Subcutaneous adipose tissue (tissue), 4 donors: ENCODE data around the gene PHF20. TPM values are rescaled to one million over a fixed set of nuclear protein-coding genes. Genes with fewer than 3 reads are reported as not detected.

ENCODE experiments used
- total RNA-seq, 4 donors: library from RNA; depleted of rRNA; stranded (reverse); fragments of >200 nt; gene quantifications; one replicate each; pipeline ENCODE4 v1.1.0, GENCODE V29; 2016
- TF ChIP-seq, protein P1 (sequence below): fragments of 450-650 bp; IDR thresholded peaks from one replicate; pipeline ENCODE4 v1.5.1; 2016; ENCODE audit warnings: low read depth, mild to moderate bottlenecking, control low read depth, antibody characterized with exemption, moderate library complexity

PHF20 gene
- total RNA-seq, 4 donors from 2014 or later = 35.5 to 61.6 (median 44.5) TPM

DNA sequence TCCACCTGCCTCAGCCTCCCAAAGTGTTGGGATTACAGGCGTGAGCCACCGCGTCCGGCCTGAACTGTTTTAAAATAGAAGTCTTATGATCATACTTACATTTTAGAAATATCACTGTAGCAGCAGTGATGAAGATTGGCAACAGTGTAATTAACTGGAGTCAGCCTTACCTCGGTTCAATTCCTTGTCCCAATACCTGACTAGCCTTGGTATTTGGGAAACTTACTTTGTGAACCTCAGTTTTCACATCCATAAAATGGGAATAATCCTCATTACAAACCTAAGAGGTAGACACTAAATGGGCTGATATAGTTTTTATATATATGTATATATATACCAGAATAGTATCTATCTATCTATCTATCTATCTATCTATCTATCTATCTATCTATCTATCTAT lies 19.3 kb downstream of the PHF20 start:
- TF ChIP-seq, protein P1, sequence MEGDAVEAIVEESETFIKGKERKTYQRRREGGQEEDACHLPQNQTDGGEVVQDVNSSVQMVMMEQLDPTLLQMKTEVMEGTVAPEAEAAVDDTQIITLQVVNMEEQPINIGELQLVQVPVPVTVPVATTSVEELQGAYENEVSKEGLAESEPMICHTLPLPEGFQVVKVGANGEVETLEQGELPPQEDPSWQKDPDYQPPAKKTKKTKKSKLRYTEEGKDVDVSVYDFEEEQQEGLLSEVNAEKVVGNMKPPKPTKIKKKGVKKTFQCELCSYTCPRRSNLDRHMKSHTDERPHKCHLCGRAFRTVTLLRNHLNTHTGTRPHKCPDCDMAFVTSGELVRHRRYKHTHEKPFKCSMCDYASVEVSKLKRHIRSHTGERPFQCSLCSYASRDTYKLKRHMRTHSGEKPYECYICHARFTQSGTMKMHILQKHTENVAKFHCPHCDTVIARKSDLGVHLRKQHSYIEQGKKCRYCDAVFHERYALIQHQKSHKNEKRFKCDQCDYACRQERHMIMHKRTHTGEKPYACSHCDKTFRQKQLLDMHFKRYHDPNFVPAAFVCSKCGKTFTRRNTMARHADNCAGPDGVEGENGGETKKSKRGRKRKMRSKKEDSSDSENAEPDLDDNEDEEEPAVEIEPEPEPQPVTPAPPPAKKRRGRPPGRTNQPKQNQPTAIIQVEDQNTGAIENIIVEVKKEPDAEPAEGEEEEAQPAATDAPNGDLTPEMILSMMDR = no peak

DNA sequence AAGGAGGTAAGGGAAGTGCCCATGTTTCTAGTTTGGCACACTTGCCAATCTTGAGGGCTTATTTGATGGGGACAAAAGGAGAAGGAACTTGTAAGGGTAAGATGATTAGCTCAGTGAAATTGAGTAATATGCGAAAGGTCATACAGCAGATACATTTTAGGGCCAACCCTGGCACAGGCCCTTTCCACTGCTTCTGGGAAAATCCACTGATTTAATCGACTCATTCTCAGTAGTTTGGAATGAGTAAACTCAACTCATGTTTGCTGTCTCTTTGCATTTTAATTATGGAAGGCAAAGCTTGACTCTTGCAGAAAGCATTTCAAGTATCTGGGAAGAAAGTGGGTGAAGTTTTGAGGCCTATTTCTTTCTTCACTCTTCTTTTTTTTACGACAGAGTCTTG lies 20.0 kb downstream of the PHF20 start:
- TF ChIP-seq, protein P1 = no peak

DNA sequence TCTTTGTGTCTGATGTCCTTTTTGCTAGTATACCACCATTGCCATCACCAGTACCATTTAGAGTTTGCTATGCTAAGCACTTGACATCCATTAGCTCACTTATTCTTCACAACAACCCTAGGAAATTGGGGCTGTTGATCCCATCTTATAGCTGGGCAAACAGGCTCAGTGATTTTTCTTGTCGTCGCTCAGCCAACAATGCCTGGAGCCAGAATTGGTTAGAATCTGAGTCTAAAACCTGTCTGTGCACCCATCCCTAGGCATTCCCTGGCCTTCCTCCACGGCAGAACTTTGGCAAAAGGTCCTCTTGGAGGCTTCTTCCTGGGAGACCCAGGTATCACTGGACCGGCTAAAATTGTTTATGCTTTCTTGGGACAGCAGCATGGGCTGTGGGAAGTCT lies 20.9 kb downstream of the PHF20 start:
- TF ChIP-seq, protein P1 = no peak

DNA sequence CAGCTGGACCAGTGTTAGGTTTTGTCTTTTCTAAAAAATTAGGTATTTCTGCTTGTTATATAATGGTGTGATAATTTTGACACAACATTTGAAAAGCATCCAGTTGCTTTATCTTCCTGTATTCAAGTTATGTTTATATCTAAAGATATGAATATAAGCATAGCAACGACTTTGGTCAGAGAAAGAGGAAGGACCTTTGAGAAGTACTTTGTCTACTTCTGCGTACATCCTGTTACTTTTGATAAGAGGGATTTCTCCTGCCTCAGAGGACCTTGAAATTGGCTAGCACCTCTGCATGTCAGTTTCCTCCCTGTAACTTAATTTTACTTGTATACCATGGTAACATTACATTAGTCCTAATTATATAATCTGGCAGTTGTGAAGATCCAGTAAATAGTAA lies 24.8 kb downstream of the PHF20 start:
- TF ChIP-seq, protein P1 = no peak

DNA sequence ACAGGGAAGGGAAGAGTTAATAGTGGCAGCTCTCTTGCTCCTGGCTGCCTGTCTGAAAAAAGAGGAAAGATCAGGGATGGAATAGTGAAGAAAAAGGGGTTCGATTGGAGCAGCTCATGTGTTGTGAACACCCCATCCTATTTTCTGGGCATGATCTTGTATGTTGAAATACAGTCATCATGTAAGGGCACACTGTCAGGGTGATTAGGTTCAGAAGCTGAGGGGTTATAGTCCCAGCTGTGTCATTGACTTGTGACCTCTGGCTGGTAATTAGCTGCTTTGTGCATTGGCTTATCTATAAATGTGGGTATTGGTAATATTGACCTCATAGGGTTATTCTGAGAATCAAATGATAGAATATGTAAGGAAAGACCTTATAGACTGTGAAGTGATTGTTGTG lies 30.1 kb downstream of the PHF20 start:
- TF ChIP-seq, protein P1 = no peak

DNA sequence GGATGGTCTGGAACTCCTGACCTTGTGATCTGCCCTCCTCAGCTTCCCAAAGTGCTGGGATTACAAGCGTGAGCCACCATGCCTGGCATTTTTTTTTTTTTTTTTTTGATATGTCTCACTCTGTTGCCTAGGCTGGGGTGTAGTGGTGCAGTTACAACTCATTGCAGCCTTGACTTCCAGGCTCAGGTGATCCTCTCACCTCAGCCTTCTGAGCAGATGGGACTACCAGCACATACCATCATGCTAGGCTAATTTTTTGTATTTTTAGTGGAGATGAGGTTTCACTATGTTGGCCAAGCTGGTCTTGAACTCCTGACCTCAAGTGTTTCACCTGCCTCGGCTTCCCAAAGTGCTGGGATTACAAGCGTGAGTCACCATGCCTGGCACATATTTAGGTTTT lies 34.3 kb downstream of the PHF20 start:
- TF ChIP-seq, protein P1 = no peak

DNA sequence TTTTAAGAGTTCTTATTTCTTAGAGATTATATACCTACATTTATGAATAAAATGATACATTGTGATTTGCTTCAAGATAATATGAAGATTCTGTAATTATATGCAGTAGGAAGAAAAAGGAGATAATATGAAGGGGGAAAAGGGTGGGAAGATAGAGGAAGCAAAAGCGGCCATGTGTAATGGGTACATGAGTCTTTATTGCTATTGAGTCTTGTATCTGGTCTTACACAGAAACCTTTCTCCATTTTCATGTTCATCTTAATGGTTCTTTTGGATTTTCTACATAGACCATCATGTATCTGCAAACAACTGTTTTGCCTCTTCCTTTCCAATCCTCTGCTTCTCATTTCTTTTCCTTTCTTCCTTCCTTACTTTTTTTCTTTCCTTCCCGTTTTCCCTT lies 36.1 kb downstream of the PHF20 start:
- TF ChIP-seq, protein P1 = no peak
